Measurements from ENCODE around the gene RIPOR3.
A peak's percentile ranks its signal among the peaks of the same experiment; 100 is the strongest.
"Not testable (repeated sequence)": the region's sequence is repeated elsewhere in the genome, so short reads cannot be mapped to it uniquely, and the experiment has no call there.

Gene RIPOR3

GRCh38 chr20:50572938-50573777 lies 118.2 kb downstream of the RIPOR3 start:
- Histone ChIP-seq H3K4me1 (ENCODE audit: insufficient read depth, low read length, severe bottlenecking) (peaks cover 7% of the 10 kb centered on the region), H3K4me3 (ENCODE audit: low read depth, low read length, poor library complexity, severe bottlenecking) (no peak overlapping the region), H3K9me2 (ENCODE audit: low read depth, low read length) (no peaks in the 10 kb centered on the region), H3K79me2 (ENCODE audit: insufficient read depth, low read length) (no peaks in the 10 kb centered on the region), H4K20me1 (ENCODE audit: insufficient read depth, low read length) (no peaks in the 10 kb centered on the region), H2AFZ (ENCODE audit: low read length) (no peak overlapping the region), H3K9ac (ENCODE audit: low read length) (no peak overlapping the region), H3K9me3 (ENCODE audit: low read length) (no peaks in the 10 kb centered on the region), H3K27ac (ENCODE audit: low read depth, low read length, poor library complexity, severe bottlenecking) (no peak overlapping the region), H3K27me3 (ENCODE audit: insufficient read depth, low read length) (no peaks in the 10 kb centered on the region), H3F3A (ENCODE audit: insufficient read depth, low read length) (no peaks in the 10 kb centered on the region), H3K36me3 (ENCODE audit: insufficient read depth, low read length) (peaks cover 47% of the 10 kb centered on the region), H3K4me2 (ENCODE audit: low read length) (no peak overlapping the region)
- TF ChIP-seq CTCF (IDR thresholded peaks at IDR 0.05; ENCODE audit: low read length) (no peak), EZH2 (IDR thresholded peaks at IDR 0.05; ENCODE audit: borderline replicate concordance, low read length) (no peak)

- Histone ChIP-seq H3K27me3 (ENCODE audit: insufficient read depth, low read length) (no peaks in the 10 kb centered on the region), H3K4me1 (ENCODE audit: insufficient read depth, low read length, severe bottlenecking) (peaks cover 7% of the 10 kb centered on the region), H3K9me3 (ENCODE audit: low read length) (no peaks in the 10 kb centered on the region), H3K27ac (ENCODE audit: low read depth, low read length, poor library complexity, severe bottlenecking) (no peak overlapping the region), H4K20me1 (ENCODE audit: insufficient read depth, low read length) (no peaks in the 10 kb centered on the region), H3K9ac (ENCODE audit: low read length) (no peak overlapping the region), H2AFZ (ENCODE audit: low read length) (no peak overlapping the region), H3K79me2 (ENCODE audit: insufficient read depth, low read length) (no peaks in the 10 kb centered on the region), H3K4me3 (ENCODE audit: low read depth, low read length, poor library complexity, severe bottlenecking) (no peak overlapping the region), H3K36me3 (ENCODE audit: insufficient read depth, low read length) (peaks cover 46% of the 10 kb centered on the region), H3F3A (ENCODE audit: insufficient read depth, low read length) (no peaks in the 10 kb centered on the region), H3K4me2 (ENCODE audit: low read length) (no peak overlapping the region), H3K9me2 (ENCODE audit: low read depth, low read length) (no peaks in the 10 kb centered on the region)
- no peak for TF ChIP-seq EZH2 (IDR thresholded peaks at IDR 0.05; ENCODE audit: borderline replicate concordance, low read length)
- TF ChIP-seq CTCF (IDR thresholded peaks at IDR 0.05; ENCODE audit: low read length): no peak
Measured at GRCh38 chr20:50571466-50571865, 119.9 kb downstream of the RIPOR3 start.

- H4K20me1 ChIP-seq (ENCODE audit: insufficient read depth, low read length): no peaks in the 10 kb centered on the region
- no peaks in the 10 kb centered on the region for H3K79me2 ChIP-seq (ENCODE audit: insufficient read depth, low read length)
- no peaks in the 10 kb centered on the region for H3F3A ChIP-seq (ENCODE audit: insufficient read depth, low read length)
- H3K9ac ChIP-seq (ENCODE audit: low read length): no peak overlapping the region
- no peak for TF ChIP-seq EZH2 (IDR thresholded peaks at IDR 0.05; ENCODE audit: borderline replicate concordance, low read length)
- TF ChIP-seq CTCF (IDR thresholded peaks at IDR 0.05; ENCODE audit: low read length): peak; percentile 56
- no peaks in the 10 kb centered on the region for H3K9me3 ChIP-seq (ENCODE audit: low read length)
- H3K4me2 ChIP-seq (ENCODE audit: low read length): no peak overlapping the region
- no peaks in the 10 kb centered on the region for H3K9me2 ChIP-seq (ENCODE audit: low read depth, low read length)
- peaks cover 7% of the 10 kb centered on the region for H3K4me1 ChIP-seq (ENCODE audit: insufficient read depth, low read length, severe bottlenecking)
- peaks cover 46% of the 10 kb centered on the region for H3K36me3 ChIP-seq (ENCODE audit: insufficient read depth, low read length)
- no peak overlapping the region for H2AFZ ChIP-seq (ENCODE audit: low read length)
- no peaks in the 10 kb centered on the region for H3K27me3 ChIP-seq (ENCODE audit: insufficient read depth, low read length)
- H3K27ac ChIP-seq (ENCODE audit: low read depth, low read length, poor library complexity, severe bottlenecking): no peak overlapping the region
- H3K4me3 ChIP-seq (ENCODE audit: low read depth, low read length, poor library complexity, severe bottlenecking): no peak overlapping the region
Measured at GRCh38 chr20:50569864-50570836, 121.2 kb downstream of the RIPOR3 start.

GRCh38 chr20:50569487-50569863 lies 121.9 kb downstream of the RIPOR3 start:
- H3K36me3 ChIP-seq (ENCODE audit: insufficient read depth, low read length): peaks cover 46% of the 10 kb centered on the region; the same call in 1 of the 2 replicates
- not testable (repeated sequence) for H3K27ac ChIP-seq (ENCODE audit: low read depth, low read length, poor library complexity, severe bottlenecking); H2AFZ ChIP-seq (ENCODE audit: low read length); H3K4me3 ChIP-seq (ENCODE audit: low read depth, low read length, poor library complexity, severe bottlenecking); H3K9me3 ChIP-seq (ENCODE audit: low read length); H3K9me2 ChIP-seq (ENCODE audit: low read depth, low read length); H4K20me1 ChIP-seq (ENCODE audit: insufficient read depth, low read length); H3K79me2 ChIP-seq (ENCODE audit: insufficient read depth, low read length); H3K4me1 ChIP-seq (ENCODE audit: insufficient read depth, low read length, severe bottlenecking); H3K9ac ChIP-seq (ENCODE audit: low read length); H3K4me2 ChIP-seq (ENCODE audit: low read length); H3K27me3 ChIP-seq (ENCODE audit: insufficient read depth, low read length); H3F3A ChIP-seq (ENCODE audit: insufficient read depth, low read length)
